ENCODE measurements around the gene MORF4L1. TPM values are rescaled to one million over a fixed set of nuclear protein-coding genes. Genes with fewer than 3 reads are reported as not detected.

The MORF4L1 gene
- total RNA-seq, 1 experiment from 2014 or later = 360 TPM

DNA sequence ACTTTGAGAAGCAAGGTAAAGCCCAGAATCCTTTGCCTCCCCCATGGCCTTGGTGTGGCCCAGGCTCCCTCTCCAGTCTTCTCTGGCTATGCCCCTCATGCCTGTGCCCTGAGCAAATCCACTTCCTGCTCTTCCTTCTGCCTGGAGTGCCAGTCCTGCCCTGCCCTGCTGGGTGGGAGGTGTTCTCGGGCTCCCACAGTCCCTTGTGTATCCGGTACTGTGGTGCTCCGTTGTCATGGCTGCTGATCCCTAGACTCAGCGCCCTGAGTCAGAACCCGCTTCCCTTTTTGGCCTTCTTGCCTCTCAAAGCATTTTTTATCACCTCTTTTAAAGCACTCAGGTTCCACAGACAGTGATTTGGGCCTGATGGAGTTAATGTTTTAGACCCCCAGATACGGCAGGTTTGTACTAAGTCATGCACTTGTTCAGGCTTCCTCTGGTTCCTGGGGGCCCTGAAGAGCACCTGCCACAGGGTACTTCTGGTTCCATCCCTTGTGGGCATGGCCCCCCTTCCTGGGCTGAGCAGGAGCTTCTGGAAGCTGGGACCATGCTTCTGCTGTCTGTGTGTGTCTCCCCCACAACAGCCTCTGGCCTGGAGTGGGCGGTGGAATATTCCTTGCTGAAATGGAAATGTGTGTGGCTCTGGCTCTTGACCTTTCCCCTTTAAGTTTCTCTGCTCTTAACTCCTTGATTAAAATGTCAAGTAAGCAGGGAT is 31.9 kb upstream of the MORF4L1 start:
- H3K27me3 ChIP-seq (ENCODE audit: control insufficient read depth, insufficient read depth, low read length) = no peaks in the 10 kb centered on the region
- DNase-seq (ENCODE audit: low read depth, low spot score) (no peak), ATAC-seq (no peak)
- TF ChIP-seq, protein P1, sequence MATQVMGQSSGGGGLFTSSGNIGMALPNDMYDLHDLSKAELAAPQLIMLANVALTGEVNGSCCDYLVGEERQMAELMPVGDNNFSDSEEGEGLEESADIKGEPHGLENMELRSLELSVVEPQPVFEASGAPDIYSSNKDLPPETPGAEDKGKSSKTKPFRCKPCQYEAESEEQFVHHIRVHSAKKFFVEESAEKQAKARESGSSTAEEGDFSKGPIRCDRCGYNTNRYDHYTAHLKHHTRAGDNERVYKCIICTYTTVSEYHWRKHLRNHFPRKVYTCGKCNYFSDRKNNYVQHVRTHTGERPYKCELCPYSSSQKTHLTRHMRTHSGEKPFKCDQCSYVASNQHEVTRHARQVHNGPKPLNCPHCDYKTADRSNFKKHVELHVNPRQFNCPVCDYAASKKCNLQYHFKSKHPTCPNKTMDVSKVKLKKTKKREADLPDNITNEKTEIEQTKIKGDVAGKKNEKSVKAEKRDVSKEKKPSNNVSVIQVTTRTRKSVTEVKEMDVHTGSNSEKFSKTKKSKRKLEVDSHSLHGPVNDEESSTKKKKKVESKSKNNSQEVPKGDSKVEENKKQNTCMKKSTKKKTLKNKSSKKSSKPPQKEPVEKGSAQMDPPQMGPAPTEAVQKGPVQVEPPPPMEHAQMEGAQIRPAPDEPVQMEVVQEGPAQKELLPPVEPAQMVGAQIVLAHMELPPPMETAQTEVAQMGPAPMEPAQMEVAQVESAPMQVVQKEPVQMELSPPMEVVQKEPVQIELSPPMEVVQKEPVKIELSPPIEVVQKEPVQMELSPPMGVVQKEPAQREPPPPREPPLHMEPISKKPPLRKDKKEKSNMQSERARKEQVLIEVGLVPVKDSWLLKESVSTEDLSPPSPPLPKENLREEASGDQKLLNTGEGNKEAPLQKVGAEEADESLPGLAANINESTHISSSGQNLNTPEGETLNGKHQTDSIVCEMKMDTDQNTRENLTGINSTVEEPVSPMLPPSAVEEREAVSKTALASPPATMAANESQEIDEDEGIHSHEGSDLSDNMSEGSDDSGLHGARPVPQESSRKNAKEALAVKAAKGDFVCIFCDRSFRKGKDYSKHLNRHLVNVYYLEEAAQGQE (IDR thresholded peaks at IDR 0.05; ENCODE audit: insufficient read depth in 1 of 2, low read depth in 2 of 2, low read length in 1 of 2) = no peak
- TF ChIP-seq POLR2AphosphoS5 (IDR thresholded peaks at IDR 0.05; ENCODE audit: low read depth, low read length) = no peak
- TF ChIP-seq, protein P2, sequence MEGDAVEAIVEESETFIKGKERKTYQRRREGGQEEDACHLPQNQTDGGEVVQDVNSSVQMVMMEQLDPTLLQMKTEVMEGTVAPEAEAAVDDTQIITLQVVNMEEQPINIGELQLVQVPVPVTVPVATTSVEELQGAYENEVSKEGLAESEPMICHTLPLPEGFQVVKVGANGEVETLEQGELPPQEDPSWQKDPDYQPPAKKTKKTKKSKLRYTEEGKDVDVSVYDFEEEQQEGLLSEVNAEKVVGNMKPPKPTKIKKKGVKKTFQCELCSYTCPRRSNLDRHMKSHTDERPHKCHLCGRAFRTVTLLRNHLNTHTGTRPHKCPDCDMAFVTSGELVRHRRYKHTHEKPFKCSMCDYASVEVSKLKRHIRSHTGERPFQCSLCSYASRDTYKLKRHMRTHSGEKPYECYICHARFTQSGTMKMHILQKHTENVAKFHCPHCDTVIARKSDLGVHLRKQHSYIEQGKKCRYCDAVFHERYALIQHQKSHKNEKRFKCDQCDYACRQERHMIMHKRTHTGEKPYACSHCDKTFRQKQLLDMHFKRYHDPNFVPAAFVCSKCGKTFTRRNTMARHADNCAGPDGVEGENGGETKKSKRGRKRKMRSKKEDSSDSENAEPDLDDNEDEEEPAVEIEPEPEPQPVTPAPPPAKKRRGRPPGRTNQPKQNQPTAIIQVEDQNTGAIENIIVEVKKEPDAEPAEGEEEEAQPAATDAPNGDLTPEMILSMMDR (IDR thresholded peaks at IDR 0.05) = no peak
- TF ChIP-seq TCF7L2 (IDR thresholded peaks at IDR 0.05; ENCODE audit: low read depth, low read length) = no peak
- no peak for TF ChIP-seq SIN3A (IDR thresholded peaks at IDR 0.05; ENCODE audit: borderline replicate concordance, insufficient read depth, low read depth, low read length)
- in situ Hi-C loops (cut with HindIII; ENCODE audit: low pct_unique_long_range_greater_than_20kb, low sequenced_read_pairs) (no loop called here), intact Hi-C loops (cut with micrococcal nuclease; ENCODE audit: unreplicated experiment) (no loop called here)
- H3K27ac ChIP-seq (ENCODE audit: low read length) = no peak overlapping the region
- POLR2A ChIA-PET = no interaction called here
- no peaks in the 10 kb centered on the region for H3K4me1 ChIP-seq (ENCODE audit: control insufficient read depth, insufficient read depth, low read length)
- CTCF ChIA-PET = no interaction called here
- H3K4me3 ChIP-seq (ENCODE audit: low read depth in 2 of 2, low read length in 2 of 2) = no peak overlapping the region
- no peaks in the 10 kb centered on the region for H3K36me3 ChIP-seq (ENCODE audit: control insufficient read depth, insufficient read depth, low read length)
- no TSS peak for BruUV-seq (replicated peaks)
- no peaks in the 10 kb centered on the region for H3K9me3 ChIP-seq (ENCODE audit: control insufficient read depth, insufficient read depth, low read depth, low read length)

DNA sequence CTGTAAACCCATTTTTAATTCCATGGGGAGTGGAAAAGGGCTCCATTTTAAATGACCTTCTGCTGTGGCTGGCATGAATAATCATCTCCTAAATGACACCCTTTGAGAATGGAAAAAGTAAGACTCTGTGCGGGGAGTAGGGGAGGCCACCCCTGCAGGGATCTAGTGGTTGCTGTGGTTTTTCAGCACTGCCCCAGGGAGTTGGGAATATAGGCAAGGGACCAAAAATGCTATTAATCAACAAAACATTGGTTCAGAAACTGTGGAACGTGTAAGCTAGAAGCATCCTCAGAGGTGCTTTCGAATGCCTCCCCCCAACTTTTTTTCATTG is 31.3 kb upstream of the MORF4L1 start:
- in situ Hi-C loops (cut with HindIII; ENCODE audit: low pct_unique_long_range_greater_than_20kb, low sequenced_read_pairs) = no loop called here
- POLR2A ChIA-PET = no interaction called here
- no peak for DNase-seq (ENCODE audit: low read depth, low spot score)
- no peaks in the 10 kb centered on the region for H3K9me3 ChIP-seq (ENCODE audit: control insufficient read depth, insufficient read depth, low read depth, low read length)
- intact Hi-C loops (cut with micrococcal nuclease; ENCODE audit: unreplicated experiment) = no loop called here
- BruUV-seq (replicated peaks) = no TSS peak
- no peak for TF ChIP-seq SIN3A (IDR thresholded peaks at IDR 0.05; ENCODE audit: borderline replicate concordance, insufficient read depth, low read depth, low read length)
- TF ChIP-seq POLR2AphosphoS5 (IDR thresholded peaks at IDR 0.05; ENCODE audit: low read depth, low read length) = no peak
- no peaks in the 10 kb centered on the region for H3K27me3 ChIP-seq (ENCODE audit: control insufficient read depth, insufficient read depth, low read length)
- CTCF ChIA-PET = no interaction called here
- H3K27ac ChIP-seq (ENCODE audit: low read length) = no peak overlapping the region
- H3K36me3 ChIP-seq (ENCODE audit: control insufficient read depth, insufficient read depth, low read length) = no peaks in the 10 kb centered on the region; the same call in 1 of the 2 replicates
- ATAC-seq = no peak
- H3K4me3 ChIP-seq (ENCODE audit: low read depth in 2 of 2, low read length in 2 of 2) = no peak overlapping the region
- H3K4me1 ChIP-seq (ENCODE audit: control insufficient read depth, insufficient read depth, low read length) = no peaks in the 10 kb centered on the region

DNA sequence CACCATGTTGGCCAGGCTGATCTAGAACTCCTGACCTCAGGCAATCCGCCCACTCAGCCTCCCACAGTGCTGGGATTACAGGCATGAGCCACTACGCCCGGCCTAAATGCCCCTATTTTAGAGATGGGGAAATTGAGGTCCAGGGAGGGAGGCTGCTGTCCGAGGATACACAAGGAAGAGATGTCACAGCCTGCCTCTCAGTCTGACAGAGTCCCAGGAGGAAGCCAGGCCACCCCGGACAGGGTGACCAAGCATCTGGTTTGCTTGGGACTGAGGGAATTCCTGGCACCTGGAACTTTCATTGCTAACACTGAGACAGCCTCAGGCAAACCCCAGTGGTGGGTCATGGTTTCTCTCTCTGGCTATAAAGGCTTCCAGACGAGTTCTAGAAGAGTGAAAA is 30.8 kb upstream of the MORF4L1 start:
- CTCF ChIA-PET = no interaction called here
- no peaks in the 10 kb centered on the region for H3K4me1 ChIP-seq (ENCODE audit: control insufficient read depth, insufficient read depth, low read length)
- no peaks in the 10 kb centered on the region for H3K9me3 ChIP-seq (ENCODE audit: control insufficient read depth, insufficient read depth, low read depth, low read length)
- no peak overlapping the region for H3K4me3 ChIP-seq (ENCODE audit: low read depth in 2 of 2, low read length in 2 of 2)
- H3K36me3 ChIP-seq (ENCODE audit: control insufficient read depth, insufficient read depth, low read length) = no peaks in the 10 kb centered on the region; the same call in 1 of the 2 replicates
- ATAC-seq (no peak; the same call in 1 of the 2 replicates), DNase-seq (ENCODE audit: low read depth, low spot score) (no peak)
- POLR2A ChIA-PET = no interaction called here
- H3K27ac ChIP-seq (ENCODE audit: low read length) = no peak overlapping the region
- no TSS peak for BruUV-seq (replicated peaks)
- no peaks in the 10 kb centered on the region for H3K27me3 ChIP-seq (ENCODE audit: control insufficient read depth, insufficient read depth, low read length)
- TF ChIP-seq POLR2AphosphoS5 (IDR thresholded peaks at IDR 0.05; ENCODE audit: low read depth, low read length) (no peak), TCF7L2 (IDR thresholded peaks at IDR 0.05; ENCODE audit: low read depth, low read length) (no peak), SIN3A (IDR thresholded peaks at IDR 0.05; ENCODE audit: borderline replicate concordance, insufficient read depth, low read depth, low read length) (no peak)
- TF ChIP-seq, protein P2 (IDR thresholded peaks at IDR 0.05) = no peak
- TF ChIP-seq, protein P1 (IDR thresholded peaks at IDR 0.05; ENCODE audit: insufficient read depth in 1 of 2, low read depth in 2 of 2, low read length in 1 of 2) = no peak
- intact Hi-C loops (cut with micrococcal nuclease; ENCODE audit: unreplicated experiment) (no loop called here), in situ Hi-C loops (cut with HindIII; ENCODE audit: low pct_unique_long_range_greater_than_20kb, low sequenced_read_pairs) (no loop called here)

All from Panc1 (cell line).